Heart left ventricle (tissue), 13 donors: ENCODE results near the gene C16orf89.

Source experiments
- POLR2A ChIP-seq, 2 donors: fragments of 450-650 bp; IDR thresholded peaks; one replicate each; pipeline ENCODE4 v1.6.1; 2017; ENCODE audit warnings: antibody characterized with exemption in 2 of 2, mild to moderate bottlenecking in 2 of 2, moderate library complexity in 2 of 2
- TF ChIP-seq, protein P1 (sequence below), 12 donors: fragments of 200-600 bp; sonication (generic) in 4 of 12; IDR thresholded peaks; one replicate each; pipeline versions ENCODE4 v1.5.0 to v1.8.0; 2018 to 2022; ENCODE audit warnings: antibody characterized with exemption in 12 of 12, mild to moderate bottlenecking in 5 of 12
- donor health status: ischemic (EF 13 %, LVEDD 7.1; RV severe dilation, severe dysfunction).
- donor health status: DM: no; HTN: yes; CAD: no.
- donor health status: DM: no; HTN: no; CAD: no.
- donor health status: ischemic (EF 25% LVEDD 6.9; RV normal size, moderate dysfunction).
- donor health status: ischemic (EF 25% LVEDD 5.7; RV mildly dilated, moderate dysfunction).
- donor health status: ischemic (EF 35%, LVEDD 5.7; RV mildly dilated, moderate dysfunction).
- donor health status: nonischemic (EF 11% LVEDD 7.7; RV severe dilation, severe dysfunction).
- donor health status: DM: yes; HTN: yes; CAD: no.
- donor health status: PGD.
- donor health status: ischemic (EF 29% LVEDD 5.4; RV normal size, mild dysfunction).
- donor health status: nonischemic (EF 23%, LVEDD 6.1; RV moderate dilation, normal function).

DNA sequence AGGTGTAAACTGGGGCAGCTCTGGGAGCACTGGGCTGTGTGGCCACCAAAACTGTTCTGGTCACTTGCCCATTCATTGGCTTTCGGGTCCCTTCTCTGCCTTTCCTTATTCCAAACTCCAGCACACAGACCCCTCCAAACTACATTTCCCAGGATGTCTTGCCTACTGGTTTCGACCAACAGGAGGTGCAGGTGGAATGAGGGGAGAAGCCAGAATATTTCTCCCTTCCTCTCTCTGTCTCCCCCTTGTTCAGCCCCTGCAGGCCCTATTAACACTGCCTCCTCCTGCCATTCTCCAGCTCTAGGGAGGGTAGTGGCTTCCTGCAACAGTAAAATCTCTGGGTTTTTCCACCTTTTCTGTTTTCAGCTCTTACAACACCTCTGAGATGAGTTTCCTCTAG is 18.8 kb downstream of the C16orf89 start:
- TF ChIP-seq, protein P1, sequence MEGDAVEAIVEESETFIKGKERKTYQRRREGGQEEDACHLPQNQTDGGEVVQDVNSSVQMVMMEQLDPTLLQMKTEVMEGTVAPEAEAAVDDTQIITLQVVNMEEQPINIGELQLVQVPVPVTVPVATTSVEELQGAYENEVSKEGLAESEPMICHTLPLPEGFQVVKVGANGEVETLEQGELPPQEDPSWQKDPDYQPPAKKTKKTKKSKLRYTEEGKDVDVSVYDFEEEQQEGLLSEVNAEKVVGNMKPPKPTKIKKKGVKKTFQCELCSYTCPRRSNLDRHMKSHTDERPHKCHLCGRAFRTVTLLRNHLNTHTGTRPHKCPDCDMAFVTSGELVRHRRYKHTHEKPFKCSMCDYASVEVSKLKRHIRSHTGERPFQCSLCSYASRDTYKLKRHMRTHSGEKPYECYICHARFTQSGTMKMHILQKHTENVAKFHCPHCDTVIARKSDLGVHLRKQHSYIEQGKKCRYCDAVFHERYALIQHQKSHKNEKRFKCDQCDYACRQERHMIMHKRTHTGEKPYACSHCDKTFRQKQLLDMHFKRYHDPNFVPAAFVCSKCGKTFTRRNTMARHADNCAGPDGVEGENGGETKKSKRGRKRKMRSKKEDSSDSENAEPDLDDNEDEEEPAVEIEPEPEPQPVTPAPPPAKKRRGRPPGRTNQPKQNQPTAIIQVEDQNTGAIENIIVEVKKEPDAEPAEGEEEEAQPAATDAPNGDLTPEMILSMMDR (IDR thresholded peaks at IDR 0.05): no peak
- no peak for TF ChIP-seq POLR2A (IDR thresholded peaks at IDR 0.05)
